Activated CD4-positive, alpha-beta T cell treated with anti-CD3 and anti-CD28 coated beads, Interleukin-2, Interleukin-4, amounts not matched to agents 100 ng/mL and 50 ng/mL, durations not matched to agents 16 hours and 8 hours (primary cell): ENCODE results near the gene GPC1.

Experiments used
- DNase-seq: peaks from one replicate; pipeline ENCODE4 v3.0.0-alpha.2; 2020; ENCODE audit warnings: low spot score

GPC1 gene

DNA sequence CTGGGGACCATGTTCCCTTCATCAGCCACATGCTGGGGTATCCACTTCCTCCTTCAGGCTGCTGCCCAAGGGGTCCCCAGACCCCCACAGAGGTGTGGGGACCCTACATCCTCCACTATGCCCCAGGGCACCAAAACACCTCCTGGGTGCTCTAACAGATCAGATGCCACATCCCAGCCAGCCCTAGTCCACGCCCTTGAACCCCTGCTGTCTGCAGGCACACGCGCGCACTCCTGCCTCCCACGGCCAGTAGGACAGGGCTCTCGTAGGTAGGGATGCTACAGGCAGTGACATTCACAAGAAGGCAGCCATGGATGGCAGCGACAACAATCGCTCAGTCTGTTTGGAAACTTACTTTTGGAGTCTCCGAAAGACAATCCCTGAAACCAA lies 3.0 kb upstream of the GPC1 start:
- DNase-seq: no peak

DNA sequence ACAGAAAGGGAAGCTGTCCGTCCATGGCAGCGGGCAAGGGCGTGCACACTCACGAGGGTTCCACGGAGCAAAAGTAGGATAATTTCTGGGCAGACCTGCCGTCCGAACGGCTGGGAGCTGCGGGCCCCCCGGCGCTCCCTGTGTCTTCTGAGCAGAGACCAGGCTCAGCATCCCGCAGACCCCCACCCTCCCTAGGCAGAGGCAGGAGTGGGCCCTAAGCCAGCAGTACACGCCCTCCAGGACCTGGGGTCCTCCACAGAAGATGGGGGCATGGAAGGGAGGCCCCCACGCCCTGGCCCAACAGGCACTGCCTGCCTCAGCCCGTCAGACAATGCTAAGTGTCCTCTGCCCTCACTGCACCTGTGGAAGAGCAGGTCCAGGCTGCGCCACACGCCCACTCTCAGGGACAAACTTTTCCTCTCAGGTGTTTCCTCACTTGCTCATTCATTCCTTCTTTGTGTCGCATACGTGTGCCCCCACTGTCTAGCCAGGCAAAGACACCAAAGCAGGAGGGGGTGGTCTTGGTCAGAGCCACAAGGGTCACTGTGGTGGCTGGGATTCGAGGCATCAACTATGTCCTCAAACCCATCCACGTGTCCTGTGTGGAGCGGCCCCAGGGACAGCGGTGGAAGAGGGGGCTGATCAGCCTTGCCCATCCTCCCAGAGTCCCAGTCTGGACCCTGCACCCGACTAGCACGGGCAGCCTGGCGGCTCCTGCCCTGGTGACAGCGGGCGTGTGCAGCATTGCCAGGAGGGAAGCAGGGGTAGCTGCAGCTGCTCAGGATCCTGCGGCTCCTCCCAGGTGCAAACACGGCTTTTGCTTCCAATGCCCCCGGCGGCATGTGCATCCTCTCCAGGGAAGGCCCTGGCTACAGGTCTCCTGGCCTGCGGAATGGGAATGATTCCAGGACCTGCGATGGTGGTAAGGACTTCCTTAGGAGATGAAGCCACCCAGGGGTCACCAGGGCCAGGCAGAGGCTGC lies 2.4 kb upstream of the GPC1 start:
- DNase-seq: no peak

DNA sequence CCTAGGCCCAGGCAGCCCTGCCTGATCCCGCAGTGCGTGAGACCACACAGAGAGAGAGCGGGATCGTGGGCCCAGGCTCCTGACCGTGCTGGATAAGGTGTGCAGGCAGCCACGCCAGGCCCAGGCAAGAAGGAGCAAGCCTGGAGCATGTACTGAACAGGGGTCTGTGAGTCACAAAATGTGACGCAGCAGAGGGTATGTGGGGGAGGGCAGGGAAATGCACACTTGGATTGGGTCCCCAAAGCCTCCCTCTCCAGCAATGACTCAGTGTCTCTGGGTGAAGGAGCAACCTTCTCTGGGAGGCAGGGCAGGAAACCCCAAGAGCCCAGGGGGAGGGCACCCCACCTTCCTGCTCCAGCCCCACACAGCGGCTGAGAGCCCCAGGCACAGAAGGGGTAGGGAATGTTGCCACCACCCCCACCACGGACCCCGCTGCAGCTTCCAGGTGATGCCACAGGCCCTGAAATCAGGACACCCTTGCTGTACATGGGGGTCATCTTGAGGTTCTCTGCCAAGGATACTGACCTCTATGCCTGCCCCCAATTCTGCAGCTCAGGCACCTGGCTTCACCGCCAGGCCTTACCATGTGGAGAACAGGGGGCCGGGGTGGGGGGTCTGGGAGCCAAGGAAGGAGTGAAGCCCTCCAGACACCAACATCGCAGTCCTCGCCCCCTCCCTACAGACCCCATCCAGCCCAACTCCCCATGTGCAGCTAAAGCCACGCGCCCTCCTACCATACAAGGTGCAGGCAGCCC lies 1.3 kb upstream of the GPC1 start:
- DNase-seq: peak; percentile 22

DNA sequence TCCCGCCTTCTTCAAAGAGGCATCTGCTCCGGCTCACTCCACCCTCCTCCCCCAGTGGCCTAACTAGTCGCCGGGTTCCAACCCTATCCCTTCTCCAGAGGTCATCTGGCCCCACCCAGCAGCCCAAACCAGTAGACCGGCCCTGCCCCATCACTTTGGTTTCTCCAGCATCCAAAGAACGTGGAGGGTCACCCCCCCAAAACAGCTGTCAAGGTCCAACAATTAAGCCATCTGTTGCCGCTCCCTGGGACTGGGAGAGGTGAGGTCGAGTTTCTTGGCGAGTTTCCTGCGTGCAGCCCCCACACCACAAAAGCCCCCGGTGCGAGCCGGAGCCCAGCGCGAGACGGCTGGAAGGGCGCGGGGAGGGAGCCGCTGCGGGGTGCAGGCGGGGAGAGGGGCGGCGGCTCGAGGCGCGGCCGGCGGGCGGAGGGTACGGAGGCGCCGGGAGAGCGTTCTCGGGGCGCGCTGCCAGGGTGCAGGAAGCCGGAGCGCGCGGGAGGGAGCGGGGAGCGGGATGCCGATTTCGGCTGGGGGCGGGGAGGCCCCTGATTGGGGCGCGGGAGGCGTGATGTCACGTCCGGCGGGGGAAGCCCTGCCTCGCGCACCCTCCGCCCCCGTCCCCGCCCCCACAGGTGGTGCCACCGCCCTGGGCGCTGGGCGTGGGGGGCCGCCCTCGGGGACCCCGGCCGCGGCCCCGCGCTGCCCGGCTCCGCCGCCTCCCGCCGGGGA lies 571 bp upstream of the GPC1 start:
- peak; percentile 92 for DNase-seq

DNA sequence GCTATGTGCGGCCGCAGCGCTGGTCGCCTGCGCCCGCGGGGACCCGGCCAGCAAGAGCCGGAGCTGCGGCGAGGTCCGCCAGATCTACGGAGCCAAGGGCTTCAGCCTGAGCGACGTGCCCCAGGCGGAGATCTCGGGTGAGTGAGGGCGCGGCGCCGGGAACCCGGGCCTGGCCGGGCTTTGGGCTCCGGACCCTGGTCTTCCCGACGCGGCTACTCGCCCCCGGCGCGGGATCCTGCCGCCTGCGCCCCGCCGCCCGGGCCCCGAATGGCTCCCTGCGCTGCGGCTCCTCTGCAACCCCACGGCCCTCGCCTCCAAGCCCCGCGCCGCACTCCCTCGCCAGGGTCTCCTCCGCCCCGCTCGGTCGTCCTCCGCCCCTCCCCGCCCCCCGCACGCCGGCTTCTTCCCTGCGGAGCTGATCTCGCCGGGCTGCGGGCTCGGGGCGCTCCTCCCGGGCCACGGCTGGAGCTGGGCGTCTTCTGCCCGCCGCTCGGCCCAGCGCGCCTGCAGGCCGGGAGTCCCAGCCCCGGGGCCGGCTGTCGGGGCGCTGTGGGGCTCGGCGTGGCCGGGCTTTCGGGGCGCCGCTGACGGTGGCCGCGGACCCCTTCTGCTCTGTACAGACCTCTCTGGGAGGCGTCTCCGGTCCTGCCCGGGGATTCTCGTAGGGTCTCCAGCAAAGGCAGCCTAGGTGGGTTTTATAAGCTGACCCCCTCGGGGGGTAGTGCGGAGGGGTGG lies 652 bp downstream of the GPC1 start:
- no peak for DNase-seq

DNA sequence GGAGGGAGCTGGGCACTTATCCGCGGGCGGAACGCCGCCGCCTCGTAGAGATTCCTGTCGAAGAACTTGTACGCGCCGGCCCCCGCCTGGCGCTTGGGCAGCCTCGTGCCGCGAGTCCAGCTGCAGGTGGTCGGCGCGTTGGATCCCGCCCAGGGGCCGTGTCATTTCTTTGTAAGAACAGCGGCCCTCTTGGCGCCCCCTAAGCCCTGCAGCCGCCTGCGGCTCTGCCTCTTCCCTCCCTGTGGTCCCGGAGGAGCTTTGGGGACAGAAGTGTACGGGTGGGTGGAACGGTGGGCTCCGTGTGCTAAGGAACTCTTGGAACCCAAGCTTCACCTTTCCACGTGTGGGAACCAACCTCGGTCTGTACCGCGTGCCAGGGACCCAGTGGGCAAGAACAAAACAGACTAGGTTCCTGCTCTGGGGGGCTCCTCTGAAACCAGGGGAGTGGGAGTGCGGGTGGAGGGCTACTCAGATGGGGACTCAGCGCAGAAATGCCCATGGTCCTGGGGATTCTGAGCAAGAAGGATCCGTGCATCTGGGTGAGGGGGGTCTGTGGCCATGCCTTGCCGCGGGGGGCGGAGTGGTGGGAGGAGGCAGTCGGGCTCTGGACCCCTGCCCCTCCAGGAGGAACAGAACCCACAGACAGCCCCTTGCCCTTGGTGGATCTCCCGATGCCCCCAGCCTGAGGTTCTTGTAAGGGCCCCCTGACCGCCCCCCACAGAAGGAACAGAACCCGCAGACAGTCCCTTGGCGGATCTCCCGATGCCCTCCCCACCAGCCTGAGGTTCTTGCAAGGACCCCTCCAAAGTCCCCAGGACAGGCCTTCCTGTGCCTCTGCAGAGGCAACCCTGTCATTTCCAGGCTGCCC lies 1.5 kb downstream of the GPC1 start:
- DNase-seq: no peak

DNA sequence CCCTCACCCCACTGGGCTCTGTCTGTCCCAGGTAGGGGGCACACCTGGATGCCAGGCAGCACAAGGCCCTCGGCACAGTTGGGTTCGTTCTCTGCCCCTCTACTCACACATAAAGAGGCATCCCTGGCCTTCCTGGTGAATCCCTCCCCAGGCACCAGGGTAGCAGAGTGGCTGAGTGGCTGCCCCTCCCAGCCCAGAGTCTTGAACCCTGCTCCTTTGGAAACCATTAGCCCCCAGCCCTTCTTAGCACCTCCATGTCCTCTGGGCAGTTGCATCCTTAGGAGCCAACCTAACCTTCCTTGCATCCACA lies 2.0 kb downstream of the GPC1 start:
- DNase-seq: no peak

DNA sequence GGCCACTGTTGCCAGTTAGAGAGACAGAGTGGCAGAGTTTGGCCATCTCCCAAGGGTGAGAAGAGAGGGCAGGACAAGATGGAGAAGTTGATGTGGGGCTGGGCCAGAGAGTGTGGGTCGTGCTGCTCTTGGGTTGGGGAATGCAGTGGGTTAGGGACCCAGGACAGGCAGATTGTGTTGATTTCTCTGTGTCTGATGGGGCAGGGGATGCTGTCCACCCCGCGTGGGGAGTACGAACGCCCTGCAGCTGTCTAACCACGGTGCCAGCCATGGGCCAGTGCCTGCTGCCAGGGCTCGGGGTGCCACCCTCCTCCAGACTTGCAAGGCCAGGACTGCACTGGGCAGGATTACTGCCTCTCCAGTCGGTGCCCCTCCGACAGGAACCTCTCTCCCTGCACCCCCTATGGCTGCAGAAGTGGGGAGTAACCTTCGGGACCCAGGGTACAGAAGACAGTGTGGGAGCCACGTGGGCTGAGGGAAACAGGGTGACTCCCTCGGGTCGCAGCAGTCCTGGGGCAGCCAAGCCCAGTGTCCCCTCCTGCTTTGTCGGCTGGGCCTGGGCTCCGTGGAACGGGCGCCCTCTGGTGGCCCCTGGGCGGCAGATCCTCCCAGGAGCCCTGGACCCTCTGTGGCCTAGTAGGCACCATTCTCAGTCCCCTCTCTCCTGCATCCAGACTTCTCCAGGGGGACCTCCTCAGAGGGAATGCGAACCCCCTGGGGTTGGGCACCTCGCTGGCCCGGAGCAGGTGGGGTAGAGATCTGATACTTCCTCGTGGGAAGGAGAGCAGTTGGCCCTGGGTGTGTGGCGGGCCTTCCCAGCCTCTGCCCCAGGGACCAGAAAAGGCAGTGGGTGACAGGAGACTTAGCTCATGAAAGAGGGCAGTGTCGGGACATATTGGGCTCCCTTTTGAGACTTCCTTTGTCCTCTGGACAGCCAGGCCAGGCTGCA lies 2.7 kb downstream of the GPC1 start:
- DNase-seq: peak; percentile 65

DNA sequence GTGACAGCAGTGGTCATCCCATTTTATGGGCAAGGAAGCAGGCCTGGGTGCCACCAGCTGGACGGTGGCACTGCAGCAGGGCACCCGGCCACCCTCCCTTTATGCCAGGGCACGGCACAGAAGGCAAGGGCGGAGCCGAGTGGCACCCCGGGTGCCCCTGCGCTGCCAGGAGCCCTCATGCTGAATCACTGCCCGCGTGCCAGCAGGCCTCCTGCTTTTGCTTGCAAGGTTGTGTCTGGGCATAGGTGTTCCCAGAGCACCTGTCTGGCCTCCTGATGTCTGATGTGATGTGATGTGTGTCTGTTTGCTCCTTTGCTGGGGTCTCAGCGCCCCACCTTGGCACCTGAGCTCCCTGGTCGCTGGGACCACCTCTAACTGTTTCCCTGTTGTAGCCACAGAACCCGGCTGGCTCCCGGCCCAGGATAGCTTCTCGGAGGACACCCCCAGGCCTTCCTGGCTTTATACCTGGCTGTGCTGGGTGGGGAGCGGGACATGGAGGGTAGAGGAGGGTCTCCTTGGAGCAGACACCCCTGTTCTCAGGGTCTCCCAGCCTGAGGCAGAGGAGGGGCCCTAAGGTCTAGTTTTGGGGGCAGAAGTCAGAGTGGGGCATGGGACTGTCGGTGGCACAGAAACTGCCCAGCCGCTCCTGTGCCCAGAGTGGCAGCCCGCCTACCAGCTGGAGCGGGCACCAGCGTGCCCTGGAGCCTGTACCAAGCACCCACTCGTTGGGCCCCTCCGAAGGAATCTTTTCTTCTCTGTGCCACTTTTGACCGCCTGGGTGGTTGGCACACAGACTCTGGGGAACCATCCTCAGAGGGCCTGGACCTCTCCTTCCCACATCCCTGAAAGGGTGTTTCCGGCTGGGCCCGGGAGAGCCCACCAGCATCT lies 3.6 kb downstream of the GPC1 start:
- no peak for DNase-seq

DNA sequence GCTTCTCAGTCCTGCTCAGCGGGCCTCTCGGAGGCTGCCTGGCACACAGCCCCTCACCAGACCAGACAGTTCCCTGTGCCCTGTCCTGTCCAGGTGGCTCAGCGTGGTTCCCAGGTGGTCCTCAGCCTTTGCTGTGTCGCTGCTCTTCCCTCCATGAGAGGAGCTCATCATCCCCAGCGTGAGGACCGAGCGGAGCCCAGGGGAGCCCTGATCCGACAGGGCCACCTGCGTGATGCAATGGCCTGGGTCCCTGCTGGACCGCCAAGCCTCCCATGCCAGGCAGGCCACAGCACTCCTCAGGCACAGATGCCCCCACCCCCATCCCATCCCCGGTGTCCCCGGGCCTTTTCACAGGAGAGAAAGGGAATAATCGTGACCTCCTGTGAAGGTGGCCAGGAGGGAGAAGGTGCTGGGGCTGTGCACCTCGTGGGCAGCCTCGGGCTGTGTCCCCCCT lies 4.3 kb downstream of the GPC1 start:
- DNase-seq: no peak

DNA sequence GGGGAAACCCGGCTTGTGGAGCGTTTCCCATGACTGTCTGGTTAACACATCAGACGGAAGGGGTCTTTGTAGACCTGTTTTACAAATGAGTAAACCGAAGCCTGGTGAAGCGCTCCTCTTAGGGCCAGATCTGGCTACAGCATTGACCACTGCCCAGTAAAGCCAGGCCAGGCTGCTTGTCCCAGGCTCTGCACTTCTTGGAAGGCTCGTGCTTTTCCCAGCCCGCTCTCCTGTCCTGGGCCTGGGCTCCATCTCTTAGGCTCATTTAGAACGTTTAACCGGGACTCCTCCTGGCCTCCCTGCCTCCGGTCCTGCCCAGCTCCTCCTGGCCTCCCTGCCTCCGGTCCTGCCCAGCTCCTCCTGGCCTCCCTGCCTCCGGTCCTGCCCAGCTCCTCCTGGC lies 4.8 kb downstream of the GPC1 start:
- no peak for DNase-seq

DNA sequence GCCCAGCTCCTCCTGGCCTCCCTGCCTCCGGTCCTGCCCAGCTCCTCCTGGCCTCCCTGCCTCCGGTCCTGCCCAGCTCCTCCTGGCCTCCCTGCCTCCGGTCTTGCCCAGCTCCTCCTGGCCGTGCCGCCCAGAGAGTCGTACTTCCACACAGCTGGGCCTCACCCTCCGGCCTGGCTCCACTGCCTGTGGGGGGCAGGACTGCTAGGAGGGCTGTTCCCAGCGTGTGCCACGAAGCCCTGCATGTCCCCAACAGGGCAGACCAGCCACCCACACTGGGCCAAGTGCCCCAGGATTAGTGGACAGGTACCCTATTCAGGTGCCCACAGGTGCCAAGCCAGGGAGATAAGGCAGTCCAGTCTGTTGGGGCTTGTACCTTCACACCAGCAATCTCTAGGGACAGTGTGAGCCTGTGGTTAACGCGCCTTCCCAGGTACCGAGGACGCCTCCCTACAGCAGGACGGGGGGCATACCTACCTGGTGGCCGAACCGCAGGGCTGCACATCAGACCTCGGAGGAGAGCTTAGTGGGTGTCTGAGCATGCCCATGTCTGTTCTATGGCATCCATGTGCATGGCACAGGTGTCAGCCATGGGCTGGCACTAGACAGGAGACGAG lies 5.3 kb downstream of the GPC1 start:
- DNase-seq: no peak

DNA sequence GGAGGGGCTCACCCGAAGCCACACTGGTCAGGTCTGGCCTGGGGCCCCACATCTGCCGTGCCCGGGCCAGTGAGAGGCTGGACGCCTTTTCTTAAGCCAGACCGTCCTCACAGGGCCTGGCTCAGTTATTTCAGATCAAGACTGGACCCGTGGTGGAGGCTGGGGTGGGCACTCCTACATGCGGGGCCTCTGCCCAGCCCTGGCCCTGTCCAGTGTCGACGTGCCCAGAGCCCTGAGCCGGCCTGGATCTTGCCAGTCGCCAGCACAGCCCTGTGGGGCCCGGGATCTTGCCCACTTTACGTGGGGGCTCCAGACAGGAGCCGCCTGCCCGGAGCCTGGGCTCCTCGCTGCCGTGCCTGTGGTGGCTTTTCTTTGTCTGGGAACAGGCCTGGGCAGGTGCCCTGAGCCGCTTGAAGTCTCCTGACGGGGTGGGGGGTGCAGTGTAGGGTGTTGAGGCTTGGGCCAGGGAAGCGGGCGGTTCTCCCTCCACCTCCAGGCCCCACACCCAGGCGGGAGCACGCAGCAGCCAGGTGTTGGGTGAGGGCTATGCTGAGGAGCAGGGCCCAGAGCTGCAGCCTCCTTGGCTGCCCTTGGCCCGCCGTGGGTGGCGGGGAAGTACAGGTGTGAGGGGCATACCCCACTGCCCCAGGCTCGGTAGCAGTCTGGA lies 6.0 kb downstream of the GPC1 start:
- no peak for DNase-seq

DNA sequence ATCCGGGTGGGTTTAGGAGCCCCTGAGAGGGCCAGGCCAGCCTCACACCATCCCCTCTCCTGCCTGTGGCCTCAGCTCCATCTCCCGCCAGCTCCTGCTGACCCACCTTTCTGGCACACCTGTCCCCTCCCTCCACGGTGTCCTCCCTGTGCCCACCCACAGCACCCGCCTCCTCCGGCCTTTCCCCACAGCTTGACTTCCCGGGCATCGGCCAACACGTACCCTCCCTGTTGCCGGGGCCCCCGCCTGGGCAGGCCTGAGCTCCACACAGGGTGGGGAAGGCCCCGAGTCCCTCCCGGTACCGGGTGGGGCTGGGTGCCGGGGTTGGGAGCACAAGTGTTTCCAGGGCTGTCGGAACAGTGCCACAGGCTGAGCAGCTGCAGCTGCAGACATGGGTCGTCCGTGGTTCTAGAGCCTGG lies 6.5 kb downstream of the GPC1 start:
- DNase-seq: no peak

DNA sequence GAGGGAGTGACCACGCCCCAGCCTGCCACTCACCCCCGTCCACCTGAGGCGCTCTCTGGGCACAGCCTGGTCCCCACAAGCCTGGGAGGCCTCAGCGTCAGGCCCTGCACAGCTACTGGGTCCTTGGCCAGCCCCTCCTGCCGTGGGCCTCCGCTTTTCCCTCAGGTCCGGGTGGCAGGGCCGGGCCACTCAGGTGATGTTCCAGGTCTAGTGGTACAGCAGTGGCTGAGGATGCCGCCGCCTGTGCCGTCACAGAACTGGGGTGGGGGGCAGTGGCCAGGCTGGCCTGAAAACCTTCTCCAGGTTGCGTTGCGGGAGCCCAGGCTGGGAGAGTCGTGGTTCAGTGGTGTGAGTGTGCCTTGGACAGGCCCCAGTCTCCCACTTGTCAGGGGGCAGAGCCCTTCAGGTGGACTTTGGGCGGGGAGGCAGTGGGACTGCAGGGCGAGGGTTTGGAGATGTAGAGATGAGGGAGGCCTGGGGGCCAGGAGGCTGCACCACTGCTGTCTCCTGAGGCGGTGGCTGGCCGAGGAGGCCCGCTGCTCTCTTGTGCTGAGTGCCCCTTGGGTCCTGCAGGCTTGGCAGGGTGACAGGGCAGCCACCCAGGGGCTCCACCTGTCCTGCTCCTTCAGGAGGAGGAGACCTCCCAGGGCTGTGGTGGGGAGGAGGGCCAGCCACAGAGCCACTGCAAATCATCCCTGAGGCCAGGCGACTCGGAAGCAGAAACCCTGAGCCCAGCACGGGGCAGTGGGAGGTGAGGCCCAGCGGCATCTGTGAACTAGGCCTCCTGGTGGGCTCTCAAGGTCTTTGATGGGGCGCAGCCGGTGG lies 7.6 kb downstream of the GPC1 start:
- DNase-seq: no peak

DNA sequence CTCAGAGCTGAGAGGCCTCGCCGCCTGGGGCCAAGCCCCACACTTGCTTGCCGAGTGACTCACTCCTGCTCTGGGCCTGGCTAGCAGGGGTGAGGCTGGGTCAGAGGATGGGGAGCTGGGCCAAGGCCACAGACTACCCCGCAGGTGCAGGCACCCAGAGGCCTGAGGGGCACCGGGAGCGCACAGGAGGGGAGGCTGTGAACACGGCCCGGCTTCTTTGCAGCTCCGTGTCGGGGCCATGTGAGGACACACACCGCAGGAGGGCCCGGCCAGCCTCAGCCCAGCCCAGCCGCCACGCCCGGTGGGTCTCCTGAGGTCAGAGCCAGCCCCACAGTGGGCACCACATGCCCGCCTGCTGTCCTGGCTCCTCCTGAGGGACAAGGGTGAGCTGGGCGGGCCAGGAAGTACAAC lies 8.4 kb downstream of the GPC1 start:
- DNase-seq: no peak

DNA sequence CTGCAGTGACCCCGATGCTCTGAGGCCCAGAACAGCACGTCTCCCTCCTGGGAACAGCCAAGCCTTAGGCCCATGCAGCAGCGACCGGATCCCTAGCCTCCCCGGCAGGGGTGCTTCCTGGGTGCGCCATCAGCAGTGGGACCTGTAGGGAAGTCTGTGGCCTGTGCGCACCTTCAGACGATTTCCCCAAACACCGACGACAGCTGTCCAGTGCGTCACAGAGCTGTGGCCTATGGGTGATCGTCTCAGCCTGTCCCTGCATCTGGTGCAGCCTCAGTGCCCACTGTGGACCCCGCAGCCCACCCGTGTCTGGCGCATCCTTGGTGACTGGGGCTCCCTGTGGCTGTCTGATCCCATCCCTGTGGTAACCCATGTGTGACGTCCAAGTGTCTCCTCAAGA lies 9.0 kb downstream of the GPC1 start:
- no peak for DNase-seq
